ENCODE measurements around the gene LILRA2. TPM values are rescaled to one million over a fixed set of nuclear protein-coding genes. Genes with fewer than 3 reads are reported as not detected.
A peak's percentile ranks its signal among the peaks of the same experiment; 100 is the strongest.

Gene LILRA2
- total RNA-seq, 2 donors from 2014 or later: 0.35 to 0.85 TPM

GRCh38 chr19:54612428-54612827 lies 38.8 kb downstream of the LILRA2 start:
- no peak for DNase-seq
- no peak overlapping the region for H3K27ac ChIP-seq

GRCh38 chr19:54614726-54615125 lies 41.1 kb downstream of the LILRA2 start:
- DNase-seq: no peak
- no peaks in the 10 kb centered on the region for H3K27me3 ChIP-seq
- H3K9me3 ChIP-seq: no peaks in the 10 kb centered on the region
- intact Hi-C loops (cut with DNase I): no loop called here
- H3K27ac ChIP-seq: no peak overlapping the region
- H3K4me3 ChIP-seq: no peak overlapping the region
- no peaks in the 10 kb centered on the region for H3K4me1 ChIP-seq
- TF ChIP-seq CTCF (IDR thresholded peaks at IDR 0.05): no peak
- no peak overlapping the region for H3K9ac ChIP-seq (ENCODE audit: low read depth in 2 of 2, low read length in 2 of 2)
- no peaks in the 10 kb centered on the region for H3K36me3 ChIP-seq

More at GRCh38 chr19:54612428-54612827, 38.8 kb downstream of the LILRA2 start:
- no peaks in the 10 kb centered on the region for H3K9me3 ChIP-seq
- no peak overlapping the region for H3K4me3 ChIP-seq
- TF ChIP-seq CTCF (IDR thresholded peaks at IDR 0.05): no peak
- intact Hi-C loops (cut with DNase I): no loop called here
- H3K27me3 ChIP-seq: no peaks in the 10 kb centered on the region
- no peak overlapping the region for H3K9ac ChIP-seq (ENCODE audit: low read depth in 2 of 2, low read length in 2 of 2)
- H3K4me1 ChIP-seq: no peaks in the 10 kb centered on the region
- no peaks in the 10 kb centered on the region for H3K36me3 ChIP-seq

- H3K27me3 ChIP-seq: no peaks in the 10 kb centered on the region
- no peaks in the 10 kb centered on the region for H3K4me1 ChIP-seq
- no peak overlapping the region for H3K27ac ChIP-seq
- H3K36me3 ChIP-seq: no peaks in the 10 kb centered on the region
- no peak for TF ChIP-seq CTCF (IDR thresholded peaks at IDR 0.05)
- H3K9me3 ChIP-seq: no peaks in the 10 kb centered on the region
- no peak overlapping the region for H3K9ac ChIP-seq (ENCODE audit: low read depth in 2 of 2, low read length in 2 of 2)
- no peak for DNase-seq
- intact Hi-C loops (cut with DNase I): no loop called here
- no peak overlapping the region for H3K4me3 ChIP-seq
Measured at GRCh38 chr19:54616057-54616456, 42.5 kb downstream of the LILRA2 start.

- Histone ChIP-seq H3K9ac (ENCODE audit: low read depth in 2 of 2, low read length in 2 of 2) (no peak overlapping the region), H3K36me3 (no peaks in the 10 kb centered on the region), H3K4me3 (no peak overlapping the region), H3K9me3 (no peaks in the 10 kb centered on the region), H3K27ac (no peak overlapping the region), H3K27me3 (no peaks in the 10 kb centered on the region), H3K4me1 (no peaks in the 10 kb centered on the region)
- no peak for TF ChIP-seq CTCF (IDR thresholded peaks at IDR 0.05)
- peak; percentile 16 for DNase-seq
- intact Hi-C loops (cut with DNase I): no loop called here
Measured at GRCh38 chr19:54616821-54617560, 43.4 kb downstream of the LILRA2 start.

GRCh38 chr19:54620464-54620863 lies 46.9 kb downstream of the LILRA2 start:
- no peak overlapping the region for H3K27ac ChIP-seq
- no peak for TF ChIP-seq CTCF (IDR thresholded peaks at IDR 0.05)
- DNase-seq: no peak
- H3K9ac ChIP-seq (ENCODE audit: low read depth in 2 of 2, low read length in 2 of 2): no peak overlapping the region
- H3K9me3 ChIP-seq: no peaks in the 10 kb centered on the region
- intact Hi-C loops (cut with DNase I): no loop called here
- H3K4me1 ChIP-seq: no peaks in the 10 kb centered on the region
- H3K4me3 ChIP-seq: no peak overlapping the region
- H3K36me3 ChIP-seq: no peaks in the 10 kb centered on the region
- H3K27me3 ChIP-seq: no peaks in the 10 kb centered on the region
